ENCODE data around the gene DARS2. TPM values are rescaled to one million over a fixed set of nuclear protein-coding genes. Genes with fewer than 3 reads are reported as not detected.
"Not testable (repeated sequence)": the region's sequence is repeated elsewhere in the genome, so short reads cannot be mapped to it uniquely, and the experiment has no call there.

Gene DARS2, protein sequence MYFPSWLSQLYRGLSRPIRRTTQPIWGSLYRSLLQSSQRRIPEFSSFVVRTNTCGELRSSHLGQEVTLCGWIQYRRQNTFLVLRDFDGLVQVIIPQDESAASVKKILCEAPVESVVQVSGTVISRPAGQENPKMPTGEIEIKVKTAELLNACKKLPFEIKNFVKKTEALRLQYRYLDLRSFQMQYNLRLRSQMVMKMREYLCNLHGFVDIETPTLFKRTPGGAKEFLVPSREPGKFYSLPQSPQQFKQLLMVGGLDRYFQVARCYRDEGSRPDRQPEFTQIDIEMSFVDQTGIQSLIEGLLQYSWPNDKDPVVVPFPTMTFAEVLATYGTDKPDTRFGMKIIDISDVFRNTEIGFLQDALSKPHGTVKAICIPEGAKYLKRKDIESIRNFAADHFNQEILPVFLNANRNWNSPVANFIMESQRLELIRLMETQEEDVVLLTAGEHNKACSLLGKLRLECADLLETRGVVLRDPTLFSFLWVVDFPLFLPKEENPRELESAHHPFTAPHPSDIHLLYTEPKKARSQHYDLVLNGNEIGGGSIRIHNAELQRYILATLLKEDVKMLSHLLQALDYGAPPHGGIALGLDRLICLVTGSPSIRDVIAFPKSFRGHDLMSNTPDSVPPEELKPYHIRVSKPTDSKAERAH
- 10 to 100 TPM; 14.6 to 24.9 (median 20.2) TPM for polyA plus RNA-seq (ENCODE audit: insufficient read depth in 1 of 5, insufficient read length in 5 of 5, low replicate concordance in 1 of 5)
- long read RNA-seq, donor 1, transcript DARS2-201 (17 exons, 3,441 nt) = major isoform, 6 of 2,793 reads
- long read RNA-seq, donor 1, partial matches to known transcripts = 1,361 of 2,793 reads
- long read RNA-seq, donor 1, other reads (novel, unspliced or antisense) = 1,425 of 2,793 reads
- long read RNA-seq, donor 2, partial matches to known transcripts = 733 of 976 reads
- long read RNA-seq, donor 2, other reads (novel, unspliced or antisense) = 242 of 976 reads
- long read RNA-seq, donor 3, partial matches to known transcripts = 823 of 1,453 reads
- long read RNA-seq, donor 3, other reads (novel, unspliced or antisense) = 626 of 1,453 reads
- long read RNA-seq, donor 4, partial matches to known transcripts = 0 of 4 reads
- long read RNA-seq, donor 4, other reads (novel, unspliced or antisense) = 0 of 4 reads
- long read RNA-seq, donor 5, partial matches to known transcripts = 0 of 3 reads
- long read RNA-seq, donor 5, other reads (novel, unspliced or antisense) = 0 of 3 reads
- long read RNA-seq, donor 6, partial matches to known transcripts = 0 of 2 reads
- long read RNA-seq, donor 6, other reads (novel, unspliced or antisense) = 0 of 2 reads
- long read RNA-seq, donor 7, partial matches to known transcripts = 247 of 932 reads
- long read RNA-seq, donor 7, other reads (novel, unspliced or antisense) = 683 of 932 reads
- long read RNA-seq, donor 8, partial matches to known transcripts = 414 of 710 reads
- long read RNA-seq, donor 8, other reads (novel, unspliced or antisense) = 295 of 710 reads

- peak; percentile 96 to 98 for DNase-seq
These were observed at the start of gene DARS2, which contains the start of gene CENPL for GRCh38 chr1:173824315-173825081. DARS2 (plus strand) TSS chr1:173824673; CDS start chr1:173825230, 557 bp downstream. CENPL (minus strand) TSS chr1:173824883; CDS start chr1:173811299, 13,584 bp downstream.

GRCh38 chr1:173775578-173776226, 48.8 kb upstream of the DARS2 start:
- DNase-seq = no peak

DNA sequence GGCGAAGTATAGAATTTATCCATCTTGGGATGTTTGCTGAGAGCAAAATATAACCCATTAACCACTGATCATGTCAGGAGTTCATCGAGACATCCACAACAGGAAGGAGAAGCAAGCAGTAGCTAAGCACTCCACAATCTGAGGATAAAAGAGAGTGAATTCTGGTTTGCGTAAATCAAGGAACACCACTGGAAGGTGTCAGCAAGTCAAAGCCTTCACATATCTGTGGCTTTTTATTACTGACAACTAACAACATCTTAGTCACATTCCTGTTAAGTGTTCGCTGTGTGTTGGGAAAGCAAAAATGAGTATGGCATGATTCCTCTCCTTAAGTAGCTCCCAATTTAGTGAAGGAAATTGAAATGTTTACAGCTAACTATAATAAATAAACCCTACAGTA, 44.5 kb upstream of the DARS2 start:
- no peak for DNase-seq

DNA sequence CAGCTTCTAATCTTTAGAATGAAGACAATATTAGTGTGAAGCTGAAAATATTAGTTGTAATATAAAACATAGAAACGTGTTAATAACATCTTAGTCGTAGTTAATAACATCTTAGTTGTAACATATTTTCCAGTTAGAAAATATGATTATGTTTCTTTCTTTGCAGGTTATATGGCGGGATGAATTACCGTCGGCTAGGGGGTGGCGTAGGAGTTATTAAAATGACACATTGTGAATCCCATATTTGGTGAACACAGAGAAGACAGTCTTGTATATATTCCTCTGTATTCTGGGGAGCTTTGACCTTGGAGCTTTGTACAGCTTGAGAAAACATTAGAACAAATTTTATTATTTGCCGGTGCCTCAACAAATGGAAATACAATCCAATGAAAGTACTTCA, 39.5 kb upstream of the DARS2 start:
- DNase-seq = no peak

GRCh38 chr1:173789841-173790240, 34.6 kb upstream of the DARS2 start:
- no peak for DNase-seq

DNA sequence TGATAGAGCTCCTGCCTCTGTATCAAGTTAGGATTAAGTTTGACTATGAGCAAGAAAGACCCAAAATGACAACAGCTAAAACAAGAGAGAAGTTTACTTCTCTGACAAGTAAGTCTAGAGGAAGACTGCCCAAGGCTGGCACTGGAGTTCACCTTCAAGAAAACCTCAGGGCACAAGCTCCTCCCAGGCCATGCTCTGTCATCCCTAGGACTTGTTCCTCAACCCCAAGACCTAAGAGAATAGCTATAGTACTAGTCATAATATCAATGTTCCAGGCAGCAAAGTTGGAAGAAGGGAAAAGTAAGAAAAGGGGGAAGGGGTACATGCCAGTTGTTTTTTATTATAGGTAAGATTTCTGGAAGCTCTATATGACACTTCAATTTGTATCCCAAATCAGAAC, 26.4 kb upstream of the DARS2 start:
- DNase-seq = no peak

- DNase-seq = not testable (repeated sequence)
These were observed 24.5 kb upstream of the DARS2 start for GRCh38 chr1:173799995-173800394.

DNA sequence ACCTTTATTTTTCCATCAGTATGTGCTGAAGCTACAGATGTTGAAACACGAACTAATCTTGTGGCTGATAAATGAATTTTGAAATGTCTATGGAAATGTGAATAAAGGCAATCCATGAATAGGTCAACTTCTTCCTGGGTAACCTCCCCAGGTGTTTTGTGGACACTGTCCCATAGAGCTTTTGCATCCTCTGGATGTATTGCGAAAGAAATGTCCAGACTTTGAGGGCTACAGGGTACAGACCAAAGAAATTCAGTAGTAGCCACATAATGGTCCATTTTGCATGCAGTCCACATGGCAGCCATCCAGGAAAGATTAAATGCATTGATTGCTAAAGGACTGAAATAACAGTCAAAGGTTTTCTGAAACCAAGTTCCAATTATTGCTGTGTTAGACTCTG, 21.5 kb upstream of the DARS2 start:
- no peak for DNase-seq

- DNase-seq = not testable (repeated sequence)
These were observed 10.8 kb upstream of the DARS2 start for GRCh38 chr1:173813654-173814053.

GRCh38 chr1:173818459-173818858, 6.0 kb upstream of the DARS2 start:
- no peak for DNase-seq

DNA sequence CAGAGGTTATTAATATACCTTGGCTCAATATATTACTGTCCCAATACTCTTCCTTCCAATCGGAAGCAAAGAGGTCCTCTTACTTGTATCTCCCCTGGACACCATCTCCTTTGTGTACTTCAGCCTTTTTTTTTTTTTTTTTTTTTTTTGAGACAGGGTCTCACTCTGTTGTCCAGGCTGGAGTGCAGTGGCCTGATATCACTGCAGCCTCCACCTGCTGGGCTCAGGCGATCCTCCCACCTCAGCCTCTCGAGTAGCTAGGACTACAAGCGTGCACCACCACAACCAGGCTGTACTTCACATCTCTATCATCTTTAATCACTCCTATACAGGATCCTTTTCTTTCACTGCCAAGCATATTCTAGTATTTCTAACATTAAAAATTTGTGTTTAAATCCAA, 2.8 kb upstream of the DARS2 start:
- no peak for DNase-seq

DNA sequence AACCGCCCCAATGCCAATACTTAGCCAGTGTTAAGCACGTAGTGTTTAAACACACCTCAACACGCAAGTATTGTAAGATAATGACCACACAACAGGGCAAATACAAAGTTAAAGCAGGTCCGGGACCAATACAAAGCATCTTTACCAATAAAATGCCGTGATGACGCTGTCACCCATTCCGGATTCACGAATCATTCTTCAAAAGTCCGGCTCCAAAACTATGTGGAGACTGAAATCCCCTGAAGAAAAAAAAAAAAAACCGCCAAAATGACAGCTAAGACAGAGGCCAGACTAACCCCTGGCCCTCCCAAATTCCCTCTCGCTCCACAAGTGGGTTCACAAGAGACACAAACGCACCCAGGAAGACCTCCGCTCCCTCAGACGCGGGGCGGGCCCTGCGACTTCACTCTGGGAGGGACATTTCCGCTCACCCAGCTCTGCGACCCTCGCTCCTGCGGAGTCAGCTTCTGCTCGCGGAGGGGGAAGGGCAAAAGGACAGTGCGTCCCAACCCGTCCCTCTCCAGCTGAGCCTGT, 625 bp upstream of the DARS2 start:
- DNase-seq = peak in 1 of 2 donors; percentile 1

DNA sequence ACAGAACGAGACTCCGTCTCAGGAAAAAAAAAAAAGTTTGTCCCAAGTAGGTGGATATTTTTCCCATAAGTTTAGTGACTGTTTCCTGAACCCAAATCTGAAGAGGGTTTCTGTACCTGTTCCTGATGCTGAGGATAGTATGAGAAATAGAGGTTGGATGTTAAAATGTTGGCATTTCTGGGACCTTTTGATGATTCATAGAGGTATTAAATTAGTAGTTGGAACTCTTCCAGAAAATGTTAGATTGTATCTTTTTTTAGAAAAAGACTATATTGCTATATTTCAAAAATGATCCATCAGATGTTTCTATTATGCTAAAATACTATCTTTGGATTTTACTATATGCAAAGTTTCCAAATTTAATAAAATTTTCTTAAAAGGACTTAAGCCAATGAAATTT, 3.1 kb downstream of the DARS2 start:
- DNase-seq = no peak

GRCh38 chr1:173832748-173833147, 8.3 kb downstream of the DARS2 start:
- DNase-seq = no peak

DNA sequence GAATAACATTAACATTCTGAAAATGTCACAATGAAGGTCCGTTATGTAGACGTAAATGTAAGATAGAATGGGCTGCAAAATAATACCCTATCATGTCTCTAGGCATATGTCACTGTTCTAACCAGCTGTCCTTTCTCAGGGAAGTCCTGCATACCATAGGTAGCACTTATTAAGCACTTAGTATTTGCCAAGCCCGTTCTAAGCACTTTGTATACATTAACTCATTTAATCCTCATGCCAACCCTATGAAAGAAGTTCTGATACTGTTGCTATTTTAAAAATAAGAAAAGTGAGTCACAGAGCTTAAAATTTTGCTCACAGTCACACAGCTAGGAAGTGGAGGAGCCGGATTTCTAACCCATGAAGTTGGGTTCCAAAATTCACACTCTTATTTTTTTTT, 27.6 kb downstream of the DARS2 start:
- no peak for DNase-seq

GRCh38 chr1:173853074-173853473, 28.6 kb downstream of the DARS2 start:
- no peak for DNase-seq

GRCh38 chr1:173856014-173856413, 31.5 kb downstream of the DARS2 start:
- DNase-seq = no peak

- no peak for DNase-seq
These were observed 32.4 kb downstream of the DARS2 start for GRCh38 chr1:173856903-173857302.

- DNase-seq = no peak
These were observed 33.0 kb downstream of the DARS2 start for GRCh38 chr1:173857363-173857917.

All from right lung (tissue), 10 donors.